ENCODE data around the gene RNU1-3.
"Not testable (repeated sequence)": the region's sequence is repeated elsewhere in the genome, so short reads cannot be mapped to it uniquely, and the experiment has no call there.

The RNU1-3 gene

GRCh38 chr1:16644482-16645270 is 22.1 kb downstream of the RNU1-3 start:
- FAIRE-seq = peak; percentile 15
- peak; percentile 63 for TF ChIP-seq POLR2A (IDR thresholded peaks at IDR 0.05; ENCODE audit: low read depth, low read length)
- peak; percentile 87 for DNase-seq (ENCODE audit: insufficient read length, low spot score)

DNA sequence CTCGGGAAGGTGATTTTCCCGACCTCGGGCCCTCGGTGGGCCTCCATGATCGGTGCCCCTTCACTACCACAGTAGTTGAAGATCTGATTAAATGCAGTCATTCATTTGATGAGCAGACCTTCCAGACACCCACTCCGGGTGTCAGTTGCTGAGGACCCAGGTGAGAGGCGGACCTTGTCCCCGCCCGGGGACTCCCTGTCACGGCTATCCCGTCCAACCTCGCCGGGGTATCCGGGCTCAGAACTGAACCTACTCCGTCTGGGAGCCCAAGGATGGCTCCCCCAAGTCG is 22.6 kb downstream of the RNU1-3 start:
- DNase-seq (ENCODE audit: insufficient read length, low spot score) = no peak
- no peak for FAIRE-seq
- TF ChIP-seq POLR2A (IDR thresholded peaks at IDR 0.05; ENCODE audit: low read depth, low read length) = no peak

DNA sequence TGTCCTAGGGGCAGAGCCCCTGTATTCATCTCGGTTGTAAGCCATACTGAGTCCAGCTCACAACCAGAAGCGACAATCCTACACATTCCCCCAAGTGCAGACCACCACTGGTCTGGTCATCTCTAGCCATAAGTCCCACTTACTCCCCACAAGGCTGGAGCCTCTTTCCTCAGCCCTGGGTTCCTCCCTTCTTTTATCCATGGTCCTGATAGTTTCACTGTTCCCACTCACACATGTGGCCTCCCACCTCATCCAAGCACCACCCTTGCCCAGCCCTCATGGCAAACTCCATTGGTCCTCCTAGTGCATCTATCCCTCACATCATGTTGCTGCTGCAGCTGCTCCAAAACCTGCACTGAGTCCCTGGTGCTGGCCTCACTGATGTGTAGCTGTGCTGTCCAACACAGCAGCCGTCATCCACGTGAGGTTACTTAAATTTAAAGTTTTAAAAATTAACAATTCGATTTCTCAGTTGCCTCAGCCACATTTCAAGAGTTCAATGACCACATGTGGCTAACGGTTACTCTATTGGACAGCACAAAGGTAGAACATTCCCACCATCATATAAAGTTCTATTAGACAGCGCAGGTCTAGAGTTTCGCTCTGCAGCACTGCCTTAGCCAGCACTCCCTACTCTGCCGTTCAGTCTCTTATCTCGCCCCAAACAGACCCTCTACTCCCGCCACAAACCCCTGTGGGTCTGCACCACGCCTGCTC is 23.1 kb downstream of the RNU1-3 start:
- peak; percentile 6 for FAIRE-seq
- not testable (repeated sequence) for DNase-seq (ENCODE audit: insufficient read length, low spot score)

GRCh38 chr1:16643001-16643411 is 23.7 kb downstream of the RNU1-3 start:
- not testable (repeated sequence) for DNase-seq (ENCODE audit: insufficient read length, low spot score); FAIRE-seq

DNA sequence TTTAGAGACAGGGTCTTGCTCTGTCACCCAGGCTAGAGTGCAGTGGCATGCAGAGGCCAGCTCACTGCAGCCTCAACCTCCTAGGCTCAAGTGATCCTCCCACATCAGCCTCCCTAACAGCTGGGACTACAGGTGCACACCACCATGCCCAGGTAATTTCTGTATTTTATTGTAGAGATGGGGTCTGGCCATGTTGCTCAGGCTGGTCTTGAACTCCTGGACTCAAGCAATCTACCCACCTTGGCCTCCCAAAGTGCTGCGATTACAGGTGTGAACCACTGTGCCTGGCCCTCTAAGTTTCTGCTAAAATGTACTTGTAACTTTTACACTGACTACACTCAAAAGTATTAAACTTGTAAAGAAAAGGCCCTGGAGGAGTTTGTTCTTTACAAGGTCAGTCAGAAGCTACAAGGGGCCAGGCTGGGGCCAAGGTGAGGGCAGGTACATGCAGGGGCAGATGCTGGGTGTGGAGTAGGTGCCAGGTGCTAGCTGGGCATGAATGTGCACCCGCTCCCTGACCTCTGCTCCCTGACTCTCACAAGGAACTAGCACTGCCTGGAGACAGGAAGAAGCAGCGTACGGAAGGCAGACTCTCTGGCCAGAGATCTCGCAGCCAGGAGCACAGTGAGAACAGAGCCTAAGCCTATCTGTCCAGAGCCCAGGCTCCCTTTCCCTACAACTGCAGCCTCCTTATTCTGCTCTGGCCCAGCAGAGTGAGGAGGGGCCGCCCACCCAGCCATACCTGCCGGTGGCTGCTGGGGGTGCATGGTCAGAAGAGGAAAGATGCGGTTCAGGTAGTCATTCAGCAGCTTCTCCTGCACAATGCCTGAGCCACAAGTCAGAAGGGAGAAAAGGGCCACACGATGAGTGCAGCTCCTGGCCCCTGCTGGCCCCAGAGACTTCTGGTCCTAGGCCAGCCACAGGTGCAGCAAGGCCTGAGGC is 24.5 kb downstream of the RNU1-3 start:
- FAIRE-seq; DNase-seq (ENCODE audit: insufficient read length, low spot score): not testable (repeated sequence)

DNA sequence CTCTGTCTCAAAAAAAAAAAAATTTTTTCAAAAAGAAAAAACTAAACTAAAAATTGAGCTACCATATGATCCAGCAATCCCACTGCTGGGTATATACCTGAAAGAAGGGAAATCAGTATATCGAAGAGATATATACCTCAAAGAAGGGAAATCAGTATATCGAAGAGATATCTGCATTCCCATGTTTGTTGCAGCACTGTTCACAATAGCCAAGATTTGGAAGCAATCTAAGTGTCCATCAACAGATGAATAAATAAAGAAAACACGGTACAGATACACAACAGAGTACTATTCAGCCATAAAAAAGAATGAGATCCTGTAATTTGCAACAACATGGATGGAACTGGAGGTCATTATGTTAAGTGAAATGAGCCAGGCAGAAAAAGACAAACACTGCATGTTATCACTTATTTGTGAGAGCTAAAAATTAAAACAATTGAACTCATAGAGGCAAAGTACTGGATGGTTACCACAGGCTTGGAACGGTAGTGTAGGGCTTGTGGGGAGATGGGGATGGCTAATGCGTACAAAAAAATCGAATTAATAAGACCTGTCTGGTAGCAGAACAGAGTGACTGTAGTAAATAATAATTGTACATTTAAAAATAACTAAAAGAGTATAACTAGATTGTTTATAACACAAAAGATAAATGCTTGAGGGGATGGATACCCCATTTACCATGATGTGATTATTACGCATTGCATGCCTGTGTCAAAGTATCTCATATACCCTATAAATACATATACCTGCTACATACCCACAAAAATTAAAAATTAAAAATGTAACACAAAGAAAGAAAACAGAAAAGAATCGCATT is 25.4 kb downstream of the RNU1-3 start:
- FAIRE-seq; DNase-seq (ENCODE audit: insufficient read length, low spot score): not testable (repeated sequence)

DNA sequence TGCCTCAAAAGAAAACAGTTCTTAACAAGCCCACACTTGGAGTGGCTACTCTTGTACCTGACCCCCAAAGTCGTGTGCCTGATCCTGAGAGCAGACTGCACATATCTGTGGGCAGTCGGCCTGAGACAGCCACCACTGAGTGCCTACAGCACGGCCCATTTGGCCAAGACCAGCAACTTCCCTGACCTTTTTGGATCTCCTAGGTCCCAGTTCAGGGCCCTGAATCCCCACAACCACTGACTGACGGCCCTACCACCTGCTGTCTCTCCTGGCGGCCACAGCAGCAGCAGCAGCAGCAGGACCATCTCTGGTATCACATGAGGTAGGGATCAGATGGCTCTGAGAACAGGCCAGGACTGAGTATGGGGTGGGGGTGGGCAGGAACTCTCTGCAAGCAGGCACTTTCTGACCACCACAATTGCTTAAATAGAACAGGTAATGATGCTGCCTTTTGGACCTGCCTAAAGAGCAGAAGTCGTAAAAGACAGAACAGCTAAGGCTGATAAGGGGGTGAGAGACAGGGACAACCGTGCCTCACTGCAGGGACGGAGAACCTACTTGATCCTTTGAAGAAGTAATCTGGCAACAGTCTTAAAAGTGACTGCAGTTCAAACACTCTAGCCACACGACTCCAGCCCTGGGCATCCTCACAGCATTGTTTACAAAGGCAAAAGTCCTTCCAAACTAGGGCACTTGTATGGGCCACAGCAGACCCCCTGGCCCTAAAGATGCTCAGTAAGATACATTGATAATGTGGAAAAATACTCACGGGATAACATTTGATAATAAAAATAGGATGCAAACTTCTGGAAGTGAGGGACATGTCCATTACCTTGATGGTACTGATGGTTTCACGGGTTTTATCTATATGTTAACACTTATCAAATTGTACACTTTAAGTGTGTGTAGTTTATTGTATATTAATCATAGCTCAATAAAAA is 27.4 kb downstream of the RNU1-3 start:
- not testable (repeated sequence) for FAIRE-seq; DNase-seq (ENCODE audit: insufficient read length, low spot score)

DNA sequence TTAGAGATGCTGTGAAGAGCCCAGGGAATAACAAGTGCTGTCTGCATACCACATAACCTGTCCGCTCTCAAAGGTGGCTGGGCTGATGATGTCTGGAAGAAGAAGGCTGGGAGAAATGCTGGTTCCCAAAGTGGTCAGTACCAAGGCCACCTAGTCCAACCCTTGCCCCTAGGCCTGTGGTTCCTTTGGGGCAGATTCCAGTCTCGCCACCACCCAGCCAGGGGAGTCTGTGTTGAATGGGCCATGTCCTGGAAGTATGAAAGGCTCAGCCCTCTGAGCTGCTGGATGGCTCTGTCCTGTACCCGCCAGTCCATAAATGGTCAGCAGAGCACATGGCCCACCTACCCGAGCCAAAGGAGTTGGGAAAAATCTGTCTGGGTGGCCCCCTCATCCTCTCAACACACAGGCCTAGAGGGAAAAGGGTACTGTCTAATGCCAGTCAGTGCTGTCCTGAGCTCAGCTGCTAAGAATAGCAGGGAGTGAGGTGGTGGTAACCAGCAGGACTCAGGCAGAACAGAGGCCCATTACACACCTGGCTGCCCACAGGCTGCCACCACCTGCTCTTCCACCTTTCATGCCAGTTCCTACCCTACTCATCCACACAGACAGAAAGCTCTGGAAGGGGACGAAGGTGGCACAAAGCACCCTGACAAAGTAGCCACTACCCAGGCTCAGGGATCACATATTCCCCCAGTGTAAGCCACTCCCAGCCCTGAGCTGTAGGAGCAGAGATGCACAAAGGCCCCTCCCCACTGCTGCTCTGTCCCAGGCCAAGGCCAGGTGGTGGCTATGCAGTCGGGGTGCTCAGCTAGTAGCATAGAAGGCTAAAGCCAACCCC is 28.6 kb downstream of the RNU1-3 start:
- DNase-seq (ENCODE audit: insufficient read length, low spot score); FAIRE-seq: not testable (repeated sequence)

- not testable (repeated sequence) for DNase-seq (ENCODE audit: insufficient read length, low spot score); FAIRE-seq
These were observed 30.1 kb downstream of the RNU1-3 start for GRCh38 chr1:16636551-16637195.

- not testable (repeated sequence) for FAIRE-seq; DNase-seq (ENCODE audit: insufficient read length, low spot score)
These were observed 30.8 kb downstream of the RNU1-3 start for GRCh38 chr1:16635959-16636358.

GRCh38 chr1:16633540-16634282 is 33.0 kb downstream of the RNU1-3 start:
- FAIRE-seq; DNase-seq (ENCODE audit: insufficient read length, low spot score): not testable (repeated sequence)

DNA sequence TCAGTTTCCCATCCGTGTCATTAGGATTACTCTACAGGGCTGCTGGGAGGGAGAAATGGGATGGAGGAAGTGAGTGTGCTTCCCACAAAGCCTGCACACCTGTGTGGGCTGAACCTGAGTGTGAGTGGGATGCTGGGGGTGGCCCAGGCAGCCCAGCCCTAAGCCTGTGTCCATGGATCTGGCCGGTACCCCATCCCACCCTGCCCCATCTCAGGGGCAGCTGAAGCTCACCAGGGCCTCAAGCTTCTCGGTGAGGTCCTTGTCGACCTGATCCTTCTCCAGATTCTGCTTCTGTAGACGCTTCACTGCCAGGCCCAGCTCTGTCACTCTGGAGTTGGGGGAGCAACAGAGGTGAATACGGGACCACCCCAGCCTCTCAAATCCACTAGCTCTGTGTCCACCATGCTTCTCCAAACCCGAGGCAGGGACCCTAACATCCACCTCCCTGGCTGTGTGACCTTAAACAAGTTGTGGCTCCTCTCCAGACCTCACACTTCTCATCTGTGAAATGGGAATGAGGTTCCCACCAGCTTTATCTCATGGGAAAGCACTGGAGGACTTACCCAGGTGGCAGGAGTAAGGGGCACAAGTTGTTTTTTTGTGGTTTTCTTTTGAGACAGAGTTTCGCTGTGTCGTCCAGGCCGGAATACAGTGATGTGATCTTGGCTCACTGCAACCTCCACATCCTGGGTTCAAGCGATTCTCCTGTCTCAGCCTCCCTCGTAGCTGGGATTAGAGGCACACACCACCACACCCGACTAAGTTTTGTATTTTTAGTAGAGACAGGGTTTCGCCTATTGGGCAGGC is 34.5 kb downstream of the RNU1-3 start:
- FAIRE-seq; DNase-seq (ENCODE audit: insufficient read length, low spot score): not testable (repeated sequence)

Data from H54 (cell line).